ENCODE measurements around the gene AIFM2.

The AIFM2 gene

DNA sequence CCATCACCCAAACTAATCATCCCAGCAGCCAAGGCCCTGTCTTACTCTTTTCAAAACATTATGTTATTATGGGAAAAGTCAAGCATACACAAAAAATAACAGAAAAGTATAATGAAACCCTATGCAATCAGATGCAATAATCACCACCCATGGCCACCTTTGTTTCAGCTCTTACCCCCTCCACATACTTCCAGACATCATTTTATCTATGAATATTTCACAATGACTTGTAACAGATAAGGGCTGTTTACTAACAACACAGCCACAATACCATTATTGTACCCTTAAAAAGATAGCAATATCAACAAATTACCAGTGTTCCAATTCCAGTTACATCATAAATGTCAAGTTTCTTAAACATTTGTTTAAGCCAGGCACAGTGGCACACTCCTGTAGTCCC, 35.2 kb downstream of the AIFM2 start:
- TF ChIP-seq FOXA1 (IDR thresholded peaks at IDR 0.05) (no peak), L3MBTL2 (conservative IDR thresholded peaks at IDR 0.05) (no peak), TARDBP (IDR thresholded peaks at IDR 0.05) (no peak), SUZ12 (IDR thresholded peaks at IDR 0.05) (no peak), ARNT (IDR thresholded peaks at IDR 0.05) (no peak), CTBP1 (IDR thresholded peaks at IDR 0.05; ENCODE audit: borderline replicate concordance) (no peak), ZNF384 (IDR thresholded peaks at IDR 0.05) (no peak), LEF1 (IDR thresholded peaks at IDR 0.05; ENCODE audit: borderline replicate concordance) (no peak), NFRKB (IDR thresholded peaks at IDR 0.05) (no peak), FOXK2 (IDR thresholded peaks at IDR 0.05) (no peak), FOXM1 (IDR thresholded peaks at IDR 0.05; ENCODE audit: borderline replicate concordance) (no peak), HDGF (IDR thresholded peaks at IDR 0.05; ENCODE audit: borderline replicate concordance) (no peak), ELF4 (IDR thresholded peaks at IDR 0.05) (no peak)
- TF ChIP-seq, protein P1, sequence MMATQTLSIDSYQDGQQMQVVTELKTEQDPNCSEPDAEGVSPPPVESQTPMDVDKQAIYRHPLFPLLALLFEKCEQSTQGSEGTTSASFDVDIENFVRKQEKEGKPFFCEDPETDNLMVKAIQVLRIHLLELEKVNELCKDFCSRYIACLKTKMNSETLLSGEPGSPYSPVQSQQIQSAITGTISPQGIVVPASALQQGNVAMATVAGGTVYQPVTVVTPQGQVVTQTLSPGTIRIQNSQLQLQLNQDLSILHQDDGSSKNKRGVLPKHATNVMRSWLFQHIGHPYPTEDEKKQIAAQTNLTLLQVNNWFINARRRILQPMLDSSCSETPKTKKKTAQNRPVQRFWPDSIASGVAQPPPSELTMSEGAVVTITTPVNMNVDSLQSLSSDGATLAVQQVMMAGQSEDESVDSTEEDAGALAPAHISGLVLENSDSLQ (IDR thresholded peaks at IDR 0.05) = no peak
- POLR2A ChIA-PET = no interaction called here
- no peak for DNase-seq (ENCODE audit: extremely low spot score)
- CTCF ChIA-PET = no interaction called here

DNA sequence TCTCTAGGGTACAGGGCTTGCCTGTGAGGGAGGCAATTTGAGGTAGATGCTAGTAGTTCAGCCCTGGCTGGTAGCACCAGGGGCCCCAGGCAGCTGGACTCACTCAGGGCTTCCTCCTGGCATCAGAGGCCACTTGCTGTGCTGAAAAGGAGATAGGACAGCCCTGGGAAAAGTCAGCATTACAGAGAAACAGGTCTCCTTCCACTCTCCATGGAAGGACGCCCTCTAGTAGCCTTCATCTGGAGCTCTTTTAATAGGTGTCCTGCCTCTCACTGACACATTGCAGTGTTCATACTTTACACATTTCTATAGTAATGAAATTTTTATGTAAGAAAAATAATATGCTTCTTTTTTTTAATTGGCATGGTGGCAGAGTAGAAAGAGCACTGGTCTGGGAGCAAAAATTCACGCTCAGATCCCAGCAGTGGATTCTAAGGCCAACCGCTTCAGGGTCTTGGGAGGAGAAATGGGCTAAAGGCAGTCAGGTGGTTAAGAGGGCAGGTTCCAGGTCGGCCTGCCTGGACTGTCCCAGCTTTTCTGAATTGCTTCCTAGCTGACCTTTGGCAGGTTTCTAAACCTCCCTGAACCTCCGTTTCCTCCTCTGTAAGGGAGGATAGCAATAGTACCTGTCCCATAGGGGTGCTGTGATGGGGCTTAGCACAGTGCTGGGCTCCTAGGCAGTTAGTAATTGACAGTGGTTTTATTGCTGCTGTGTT, 35.8 kb downstream of the AIFM2 start:
- ChIA-PET CTCF (interaction anchor here (0.6 to 1.4 kb wide), 2 partner anchors 21 to 50 kb away, joined by 3 read pairs; partner anchors contain the start of gene TYSND1), POLR2A (no interaction called here)
- DNase-seq (ENCODE audit: extremely low spot score) = no peak
- TF ChIP-seq FOXA1 (IDR thresholded peaks at IDR 0.05) (no peak), LEF1 (IDR thresholded peaks at IDR 0.05; ENCODE audit: borderline replicate concordance) (no peak), FOXK2 (IDR thresholded peaks at IDR 0.05) (no peak), ARNT (IDR thresholded peaks at IDR 0.05) (no peak), SUZ12 (IDR thresholded peaks at IDR 0.05) (no peak), TARDBP (IDR thresholded peaks at IDR 0.05) (no peak), CTBP1 (IDR thresholded peaks at IDR 0.05; ENCODE audit: borderline replicate concordance) (no peak), SP1 (IDR thresholded peaks at IDR 0.05) (no peak)
- TF ChIP-seq, protein P1 (IDR thresholded peaks at IDR 0.05) = no peak

DNA sequence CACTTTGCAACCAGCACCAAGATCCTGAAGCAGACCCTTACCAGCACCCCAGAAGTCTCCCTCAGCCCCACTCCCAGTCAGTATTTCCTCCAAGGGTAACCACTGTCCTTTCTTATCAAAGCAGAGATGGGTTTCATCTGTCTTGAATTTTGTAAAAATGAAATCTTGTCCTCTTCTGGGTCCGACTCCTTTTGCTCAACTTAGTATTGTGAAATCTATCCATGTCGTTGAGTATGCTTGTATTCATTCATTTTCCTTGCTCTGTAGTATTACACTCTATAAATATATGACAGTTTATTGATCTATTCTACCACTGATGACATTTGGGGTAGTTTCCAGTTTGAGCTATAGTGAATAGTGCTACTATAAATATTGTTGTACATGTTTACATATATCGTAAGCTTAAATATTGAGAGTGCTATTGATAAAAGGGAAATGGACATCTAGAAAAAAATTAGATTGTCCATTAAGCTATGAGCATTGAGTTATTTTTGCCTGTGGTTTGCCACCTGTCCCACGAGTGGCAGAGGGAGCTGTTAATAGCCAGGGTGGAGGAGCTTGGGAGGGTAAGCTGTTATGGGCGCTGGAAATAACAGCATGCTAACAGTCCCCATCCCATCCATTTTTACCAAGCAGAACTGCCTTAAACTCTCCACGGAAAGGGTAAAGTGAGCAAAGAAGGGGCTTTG, 36.5 kb downstream of the AIFM2 start:
- no peak for DNase-seq (ENCODE audit: extremely low spot score)
- TF ChIP-seq SP1 (IDR thresholded peaks at IDR 0.05) = no peak
- TF ChIP-seq ARNT (IDR thresholded peaks at IDR 0.05) = no peak
- no peak for TF ChIP-seq SUZ12 (IDR thresholded peaks at IDR 0.05)
- no peak for TF ChIP-seq L3MBTL2 (conservative IDR thresholded peaks at IDR 0.05)
- TF ChIP-seq, protein P1 (IDR thresholded peaks at IDR 0.05) = no peak
- TF ChIP-seq TARDBP (IDR thresholded peaks at IDR 0.05) = no peak
- no peak for TF ChIP-seq BHLHE40 (IDR thresholded peaks at IDR 0.05; ENCODE audit: borderline replicate concordance)
- TF ChIP-seq ZNF384 (IDR thresholded peaks at IDR 0.05) = no peak
- TF ChIP-seq HDGF (IDR thresholded peaks at IDR 0.05; ENCODE audit: borderline replicate concordance) = no peak
- TF ChIP-seq NFRKB (IDR thresholded peaks at IDR 0.05) = no peak
- no peak for TF ChIP-seq ELF4 (IDR thresholded peaks at IDR 0.05)
- TF ChIP-seq LEF1 (IDR thresholded peaks at IDR 0.05; ENCODE audit: borderline replicate concordance) = no peak
- no peak for TF ChIP-seq FOXA1 (IDR thresholded peaks at IDR 0.05)
- POLR2A ChIA-PET = no interaction called here
- CTCF ChIA-PET = interaction anchor here (0.6 to 1.4 kb wide), 2 partner anchors 20 to 50 kb away, joined by 3 read pairs; partner anchors contain the start of gene TYSND1

DNA sequence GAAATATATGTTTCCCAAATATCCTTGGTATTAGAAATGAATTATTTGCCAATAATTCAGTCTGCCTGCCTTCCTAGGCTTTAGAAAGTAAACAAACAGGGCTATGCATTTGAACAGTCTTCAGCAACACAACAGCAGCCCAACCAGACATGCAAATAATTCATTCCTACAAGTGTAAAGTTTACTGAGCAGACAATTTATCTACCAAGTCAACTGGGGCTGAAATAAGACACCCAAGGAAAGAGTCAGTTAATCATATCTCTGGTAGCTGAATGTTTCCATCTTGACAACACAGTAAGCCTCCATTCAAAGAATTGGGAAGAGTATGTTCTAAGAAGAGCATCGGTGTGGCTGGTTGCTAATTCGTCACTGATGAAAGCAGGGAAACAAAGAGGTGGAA, 38.4 kb downstream of the AIFM2 start:
- CTCF ChIA-PET = interaction anchor here (0.6 kb wide), 1 partner anchor 10 kb away, joined by 3 read pairs; no protein-coding TSS in a partner anchor
- POLR2A ChIA-PET = no interaction called here
- TF ChIP-seq L3MBTL2 (conservative IDR thresholded peaks at IDR 0.05) (no peak), LEF1 (IDR thresholded peaks at IDR 0.05; ENCODE audit: borderline replicate concordance) (no peak), ZNF384 (IDR thresholded peaks at IDR 0.05) (no peak), HDGF (IDR thresholded peaks at IDR 0.05; ENCODE audit: borderline replicate concordance) (no peak), FOXK2 (IDR thresholded peaks at IDR 0.05) (no peak), FOXA1 (IDR thresholded peaks at IDR 0.05) (no peak), TARDBP (IDR thresholded peaks at IDR 0.05) (no peak), FOXM1 (IDR thresholded peaks at IDR 0.05; ENCODE audit: borderline replicate concordance) (no peak), SP1 (IDR thresholded peaks at IDR 0.05) (no peak), ELF4 (IDR thresholded peaks at IDR 0.05) (no peak), NFRKB (IDR thresholded peaks at IDR 0.05) (no peak)
- TF ChIP-seq, protein P1 (IDR thresholded peaks at IDR 0.05) = no peak
- no peak for DNase-seq (ENCODE audit: extremely low spot score)

DNA sequence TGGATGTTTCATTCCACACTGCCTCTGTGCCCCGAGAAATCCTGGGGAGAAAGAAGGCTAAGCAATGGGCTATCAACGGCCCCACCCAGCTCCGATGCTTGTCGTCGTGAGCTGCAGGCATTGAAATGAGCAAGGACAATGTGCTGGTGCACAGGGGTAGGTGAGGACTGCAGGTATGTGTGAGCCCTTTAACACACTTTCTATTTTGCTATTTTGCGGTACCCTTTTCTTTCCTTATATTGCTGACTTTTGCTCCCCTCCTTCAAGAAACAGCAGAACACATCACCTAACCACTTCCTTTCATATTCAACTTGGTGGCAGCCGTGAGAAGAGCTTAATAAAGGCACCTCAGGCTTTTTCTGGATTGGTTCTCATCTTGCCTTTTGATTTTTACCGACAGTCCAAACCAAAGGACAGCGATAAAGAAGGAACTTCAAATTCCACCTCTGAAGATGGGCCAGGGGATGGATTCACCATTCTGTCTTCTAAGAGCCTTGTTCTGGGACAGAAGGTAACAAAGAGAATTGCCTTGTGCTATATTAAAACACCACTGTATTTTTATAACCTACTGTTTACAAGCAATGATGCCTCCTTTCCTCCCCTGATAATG, 39.2 kb downstream of the AIFM2 start:
- no peak for TF ChIP-seq FOXA1 (IDR thresholded peaks at IDR 0.05)
- TF ChIP-seq ELF4 (IDR thresholded peaks at IDR 0.05) = no peak
- no peak for TF ChIP-seq L3MBTL2 (conservative IDR thresholded peaks at IDR 0.05)
- no peak for TF ChIP-seq LEF1 (IDR thresholded peaks at IDR 0.05; ENCODE audit: borderline replicate concordance)
- no peak for TF ChIP-seq ZNF384 (IDR thresholded peaks at IDR 0.05)
- TF ChIP-seq FOXM1 (IDR thresholded peaks at IDR 0.05; ENCODE audit: borderline replicate concordance) = no peak
- TF ChIP-seq CTBP1 (IDR thresholded peaks at IDR 0.05; ENCODE audit: borderline replicate concordance) = no peak
- no peak for TF ChIP-seq SUZ12 (IDR thresholded peaks at IDR 0.05)
- no peak for TF ChIP-seq SP1 (IDR thresholded peaks at IDR 0.05)
- TF ChIP-seq HDGF (IDR thresholded peaks at IDR 0.05; ENCODE audit: borderline replicate concordance) = no peak
- no peak for TF ChIP-seq BHLHE40 (IDR thresholded peaks at IDR 0.05; ENCODE audit: borderline replicate concordance)
- no peak for TF ChIP-seq TARDBP (IDR thresholded peaks at IDR 0.05)
- TF ChIP-seq NFRKB (IDR thresholded peaks at IDR 0.05) = no peak
- TF ChIP-seq, protein P1 (IDR thresholded peaks at IDR 0.05) = no peak
- no peak for TF ChIP-seq FOXK2 (IDR thresholded peaks at IDR 0.05)
- no peak for TF ChIP-seq ARNT (IDR thresholded peaks at IDR 0.05)
- ChIA-PET POLR2A (no interaction called here), CTCF (interaction anchor here (0.6 kb wide), 1 partner anchor 11 kb away, joined by 3 read pairs; no protein-coding TSS in a partner anchor)
- no peak for DNase-seq (ENCODE audit: extremely low spot score)

Data from HEK293T (cell line).